Activated T-helper 17 cell treated with anti-CD3 and anti-CD28 coated beads, Interleukin-2, amount 50 U/mL, for 72 hours (primary cell): ENCODE measurements around the gene DNAJC6. TPM values are rescaled to one million over a fixed set of nuclear protein-coding genes. Genes with fewer than 3 reads are reported as not detected.

Experiments used
- ATAC-seq: fragments of 150-1000 bp; cut with Tn5 transposase; replicated peaks from 2 replicates; pipeline ENCODE4 v1.10.0; 2021; ENCODE audit warnings: mild to moderate bottlenecking, moderate library complexity
- H3K27ac Mint-ChIP-seq: one replicate; pipeline ENCODE4 v1.8.0; 2022; ENCODE audit warnings: mixed read lengths
- H3K27me3 Mint-ChIP-seq: one replicate; pipeline ENCODE4 v1.8.0; 2022; ENCODE audit warnings: mixed read lengths
- H3K36me3 Mint-ChIP-seq: one replicate; pipeline ENCODE4 v1.8.0; 2022; ENCODE audit warnings: low read depth, mild to moderate bottlenecking, mixed read lengths
- H3K4me1 Mint-ChIP-seq: one replicate; pipeline ENCODE4 v1.8.0; 2022; ENCODE audit warnings: mixed read lengths
- H3K4me3 Mint-ChIP-seq: one replicate; pipeline ENCODE4 v1.8.0; 2022; ENCODE audit warnings: mild to moderate bottlenecking, mixed read lengths
- H3K9me3 Mint-ChIP-seq: one replicate; pipeline ENCODE4 v1.8.0; 2022; ENCODE audit warnings: mixed read lengths
- total RNA-seq, 2 donors: library from RNA; stranded (reverse); gene quantifications; one replicate each; pipeline ENCODE4 v1.2.3, GENCODE V29; 2022

Gene DNAJC6
- total RNA-seq, 2 donors from 2014 or later: 6.0 to 10.4 TPM

DNA sequence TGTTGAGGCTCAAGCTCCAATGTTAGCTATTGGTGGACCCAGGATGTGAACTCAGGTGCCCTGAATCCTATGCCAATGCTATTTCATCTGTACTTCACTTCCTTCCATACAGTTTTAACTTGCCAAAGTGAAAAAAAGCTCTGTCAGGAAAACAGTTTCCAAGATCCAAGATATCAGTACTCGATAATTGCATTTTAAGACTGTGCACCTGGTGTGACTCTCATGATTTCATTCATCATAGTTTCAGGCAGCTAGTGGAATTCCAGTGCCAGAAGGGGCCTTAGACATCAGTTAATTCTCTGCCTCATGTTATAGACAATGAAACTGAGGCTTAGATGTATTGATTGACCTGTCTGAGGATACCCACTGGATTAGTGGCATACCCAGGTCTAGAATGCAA, 84.6 kb downstream of the DNAJC6 start:
- no peaks in the 10 kb centered on the region for H3K9me3 Mint-ChIP-seq
- peaks cover 6% of the 10 kb centered on the region for H3K36me3 Mint-ChIP-seq
- H3K27ac Mint-ChIP-seq: peak overlapping the region; percentile 89
- no peak for ATAC-seq
- peaks cover 48% of the 10 kb centered on the region for H3K4me1 Mint-ChIP-seq
- H3K27me3 Mint-ChIP-seq: no peaks in the 10 kb centered on the region
- peak overlapping the region; percentile 71 for H3K4me3 Mint-ChIP-seq

DNA sequence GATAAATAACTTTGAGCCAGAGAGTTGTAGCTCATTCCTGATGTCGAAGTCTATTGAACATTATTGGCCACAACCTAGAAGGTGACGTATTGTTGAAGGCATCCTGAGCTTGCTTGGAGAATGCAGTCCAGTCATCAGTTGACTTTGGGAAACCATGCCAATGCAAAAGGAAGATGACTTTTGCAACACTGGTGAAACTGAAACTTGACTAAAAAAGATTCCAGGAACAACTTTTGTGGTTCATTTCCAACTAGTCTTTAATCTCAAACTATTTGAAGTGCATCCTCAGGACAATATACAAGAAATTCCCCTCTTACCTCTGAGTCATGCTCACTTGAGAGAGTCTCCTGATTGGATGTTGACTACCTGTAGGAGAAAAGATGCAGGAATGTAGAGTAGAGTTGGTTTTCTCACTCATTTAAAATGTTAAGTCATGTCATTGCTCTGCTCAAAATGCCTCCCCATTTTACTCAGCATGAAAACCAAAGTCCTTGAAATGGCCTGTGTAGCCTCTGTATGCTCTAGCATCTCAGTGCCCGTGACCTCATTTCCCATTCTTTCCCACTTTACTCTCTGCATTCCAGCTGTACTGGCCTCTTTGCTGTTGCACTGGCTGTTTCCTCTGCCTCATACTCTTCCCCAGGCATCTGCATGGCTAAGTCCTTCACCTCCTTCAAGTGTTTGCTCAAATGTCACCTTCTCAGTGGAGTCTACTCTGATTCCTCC, 86.7 kb downstream of the DNAJC6 start:
- no peaks in the 10 kb centered on the region for H3K27me3 Mint-ChIP-seq
- peaks cover 6% of the 10 kb centered on the region for H3K36me3 Mint-ChIP-seq
- H3K4me3 Mint-ChIP-seq: peak overlapping the region; percentile 23
- peak overlapping the region; percentile 66 for H3K27ac Mint-ChIP-seq
- no peaks in the 10 kb centered on the region for H3K9me3 Mint-ChIP-seq
- ATAC-seq: peak; percentile 66
- H3K4me1 Mint-ChIP-seq: peaks cover 40% of the 10 kb centered on the region

DNA sequence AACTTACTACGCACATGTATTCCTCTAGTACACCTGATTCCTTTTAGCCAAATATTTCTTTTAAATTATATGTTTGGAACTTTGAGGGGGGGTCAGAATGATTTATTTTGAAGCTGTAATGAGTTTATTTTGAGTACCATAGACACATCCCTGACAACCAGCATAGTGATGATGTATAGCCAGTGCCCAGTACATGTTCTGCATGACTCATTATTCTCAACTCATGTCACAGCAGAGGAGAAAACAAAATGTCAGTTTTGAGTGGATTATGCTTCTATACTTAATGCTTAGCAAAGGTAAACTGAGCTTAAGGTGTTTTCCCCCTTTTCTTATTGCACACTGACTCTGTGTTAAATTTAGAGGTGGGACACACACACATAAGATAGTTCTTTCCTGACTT, 88.7 kb downstream of the DNAJC6 start:
- H3K9me3 Mint-ChIP-seq: no peaks in the 10 kb centered on the region
- peaks cover 6% of the 10 kb centered on the region for H3K36me3 Mint-ChIP-seq
- peak overlapping the region; percentile 10 for H3K4me3 Mint-ChIP-seq
- H3K4me1 Mint-ChIP-seq: peaks cover 40% of the 10 kb centered on the region
- H3K27ac Mint-ChIP-seq: peak overlapping the region; percentile 66
- peak; percentile 53 for ATAC-seq
- no peaks in the 10 kb centered on the region for H3K27me3 Mint-ChIP-seq

DNA sequence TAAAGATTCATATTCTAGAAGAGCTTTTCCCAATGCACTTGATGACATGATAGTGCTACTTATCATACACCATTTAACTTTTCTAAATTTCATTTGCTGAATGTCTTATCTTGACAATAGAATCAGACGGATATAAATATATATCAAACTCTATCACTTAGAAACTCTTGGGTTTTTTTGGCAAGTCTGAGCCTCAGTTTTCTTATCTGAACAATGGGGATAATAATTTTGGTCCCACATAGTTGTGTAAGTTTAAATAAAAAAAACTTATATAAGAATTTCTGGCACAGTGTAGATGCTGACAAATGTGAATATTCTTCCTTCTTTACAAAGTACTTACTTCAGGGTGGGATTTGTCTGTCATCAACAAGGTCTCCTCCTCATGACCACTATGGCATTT, 89.7 kb downstream of the DNAJC6 start:
- Mint-ChIP-seq H3K9me3 (no peaks in the 10 kb centered on the region), H3K27me3 (no peaks in the 10 kb centered on the region), H3K4me3 (no peak overlapping the region), H3K27ac (no peak overlapping the region), H3K4me1 (peaks cover 34% of the 10 kb centered on the region), H3K36me3 (peaks cover 6% of the 10 kb centered on the region)
- no peak for ATAC-seq

DNA sequence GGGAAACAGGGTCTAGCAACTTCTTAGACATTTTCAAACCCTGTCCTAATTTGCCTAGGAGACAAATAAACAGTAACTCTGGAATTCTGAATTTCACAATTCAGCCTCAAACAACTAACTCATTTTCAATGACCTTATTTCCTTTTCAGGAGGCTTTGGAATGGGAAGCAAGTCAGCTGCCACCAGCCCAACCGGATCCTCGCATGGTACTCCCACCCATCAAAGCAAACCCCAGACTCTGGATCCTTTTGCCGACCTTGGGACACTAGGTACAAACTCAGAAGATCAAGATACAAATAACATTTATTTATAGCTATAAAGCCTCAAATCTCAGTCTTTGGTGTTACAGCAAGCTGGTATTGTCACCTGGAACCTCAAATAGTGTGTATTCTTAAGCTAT, 92.3 kb downstream of the DNAJC6 start:
- Mint-ChIP-seq H3K4me1 (peaks cover 18% of the 10 kb centered on the region), H3K36me3 (peaks cover 6% of the 10 kb centered on the region), H3K4me3 (no peak overlapping the region), H3K27ac (no peak overlapping the region), H3K9me3 (no peaks in the 10 kb centered on the region), H3K27me3 (no peaks in the 10 kb centered on the region)
- ATAC-seq: no peak

DNA sequence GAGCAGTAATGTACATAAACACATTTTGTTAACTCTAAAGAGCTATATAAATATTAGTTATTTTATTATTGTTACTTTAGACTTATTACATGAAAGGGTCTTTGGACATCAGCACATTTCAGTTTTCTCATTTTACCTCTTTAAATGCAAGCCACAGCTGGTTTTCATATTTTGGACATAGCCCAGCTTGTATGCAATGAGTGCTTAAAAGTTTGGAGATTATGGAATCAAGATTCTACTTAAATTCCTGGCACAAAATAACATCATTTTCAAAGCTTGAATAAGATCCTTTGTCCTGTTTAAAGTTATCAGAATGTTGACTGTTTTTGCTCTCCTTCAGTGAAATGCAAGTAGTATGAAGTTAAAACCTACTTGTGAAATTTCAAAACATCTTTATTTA, 95.6 kb downstream of the DNAJC6 start:
- no peak overlapping the region for H3K27ac Mint-ChIP-seq
- H3K4me1 Mint-ChIP-seq: no peaks in the 10 kb centered on the region
- no peaks in the 10 kb centered on the region for H3K9me3 Mint-ChIP-seq
- H3K27me3 Mint-ChIP-seq: no peaks in the 10 kb centered on the region
- H3K4me3 Mint-ChIP-seq: no peak overlapping the region
- no peaks in the 10 kb centered on the region for H3K36me3 Mint-ChIP-seq
- no peak for ATAC-seq

DNA sequence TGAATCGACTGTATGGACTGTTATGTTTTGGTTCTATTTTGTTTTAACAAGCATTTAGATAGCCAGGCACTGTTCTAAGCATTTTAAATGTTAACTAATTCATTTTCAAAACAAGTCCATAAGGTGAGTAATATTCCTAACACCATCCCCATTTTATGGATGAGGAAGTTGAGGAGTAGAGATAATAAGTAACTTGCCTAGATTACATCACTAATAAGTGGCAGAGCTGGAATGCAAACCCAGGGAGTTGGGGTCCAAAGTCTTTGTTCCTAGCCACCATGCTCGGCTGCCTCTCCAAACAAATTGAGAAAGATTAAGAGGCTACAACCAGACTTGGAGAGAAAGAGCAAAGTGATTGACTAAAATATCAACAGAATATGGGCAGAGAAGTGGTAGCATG, 98.5 kb downstream of the DNAJC6 start:
- H3K9me3 Mint-ChIP-seq: no peaks in the 10 kb centered on the region
- H3K4me3 Mint-ChIP-seq: no peak overlapping the region
- ATAC-seq: no peak
- H3K27me3 Mint-ChIP-seq: no peaks in the 10 kb centered on the region
- no peaks in the 10 kb centered on the region for H3K36me3 Mint-ChIP-seq
- no peak overlapping the region for H3K27ac Mint-ChIP-seq
- H3K4me1 Mint-ChIP-seq: no peaks in the 10 kb centered on the region

DNA sequence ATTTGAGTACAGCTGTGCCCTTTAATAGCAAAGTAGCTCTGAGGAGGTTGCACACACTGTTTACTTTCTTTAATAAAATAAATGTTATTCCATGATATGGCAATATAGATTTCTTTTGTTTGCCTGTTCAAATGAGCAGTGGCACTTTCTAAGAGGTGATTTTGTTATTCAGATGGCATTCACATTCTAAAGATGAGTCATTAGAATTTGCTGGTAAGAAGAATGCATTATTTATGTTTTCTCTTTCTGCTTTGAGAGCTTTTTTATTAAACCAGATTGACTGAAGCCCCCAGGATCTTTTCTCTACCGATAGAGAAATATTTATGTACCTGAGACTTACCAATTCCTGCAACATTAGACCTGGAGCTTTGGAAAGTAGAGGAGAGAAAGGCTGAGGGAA, 100.0 kb downstream of the DNAJC6 start:
- ATAC-seq: no peak
- H3K4me3 Mint-ChIP-seq: no peak overlapping the region
- no peaks in the 10 kb centered on the region for H3K36me3 Mint-ChIP-seq
- no peaks in the 10 kb centered on the region for H3K4me1 Mint-ChIP-seq
- no peaks in the 10 kb centered on the region for H3K27me3 Mint-ChIP-seq
- H3K27ac Mint-ChIP-seq: no peak overlapping the region
- H3K9me3 Mint-ChIP-seq: no peaks in the 10 kb centered on the region

DNA sequence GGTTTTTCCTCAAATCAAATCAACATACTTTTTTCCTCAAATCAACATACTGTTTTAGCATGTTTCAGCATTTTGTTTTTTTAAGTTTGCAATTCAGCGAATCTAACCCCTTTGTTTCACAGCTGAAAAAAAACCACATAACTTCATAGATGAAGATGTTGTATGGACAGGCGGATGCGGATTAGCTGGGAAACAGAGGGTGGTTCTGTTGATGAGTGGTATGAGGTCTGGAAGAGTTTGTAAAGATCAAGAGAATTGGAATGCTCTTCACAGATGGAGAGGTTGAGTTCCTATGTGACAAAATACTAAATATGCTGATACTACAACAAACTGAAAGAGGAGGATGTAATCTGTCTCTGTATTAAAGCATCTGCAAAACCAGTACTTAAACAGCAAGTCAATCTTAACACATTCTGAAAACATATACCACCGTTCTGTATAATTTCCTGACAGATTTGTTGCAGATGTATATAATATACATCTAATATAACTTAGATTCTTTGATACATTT, 100.5 kb downstream of the DNAJC6 start:
- Mint-ChIP-seq H3K27me3 (no peaks in the 10 kb centered on the region), H3K4me1 (no peaks in the 10 kb centered on the region), H3K36me3 (no peaks in the 10 kb centered on the region), H3K9me3 (no peaks in the 10 kb centered on the region), H3K4me3 (no peak overlapping the region), H3K27ac (no peak overlapping the region)
- ATAC-seq: no peak

DNA sequence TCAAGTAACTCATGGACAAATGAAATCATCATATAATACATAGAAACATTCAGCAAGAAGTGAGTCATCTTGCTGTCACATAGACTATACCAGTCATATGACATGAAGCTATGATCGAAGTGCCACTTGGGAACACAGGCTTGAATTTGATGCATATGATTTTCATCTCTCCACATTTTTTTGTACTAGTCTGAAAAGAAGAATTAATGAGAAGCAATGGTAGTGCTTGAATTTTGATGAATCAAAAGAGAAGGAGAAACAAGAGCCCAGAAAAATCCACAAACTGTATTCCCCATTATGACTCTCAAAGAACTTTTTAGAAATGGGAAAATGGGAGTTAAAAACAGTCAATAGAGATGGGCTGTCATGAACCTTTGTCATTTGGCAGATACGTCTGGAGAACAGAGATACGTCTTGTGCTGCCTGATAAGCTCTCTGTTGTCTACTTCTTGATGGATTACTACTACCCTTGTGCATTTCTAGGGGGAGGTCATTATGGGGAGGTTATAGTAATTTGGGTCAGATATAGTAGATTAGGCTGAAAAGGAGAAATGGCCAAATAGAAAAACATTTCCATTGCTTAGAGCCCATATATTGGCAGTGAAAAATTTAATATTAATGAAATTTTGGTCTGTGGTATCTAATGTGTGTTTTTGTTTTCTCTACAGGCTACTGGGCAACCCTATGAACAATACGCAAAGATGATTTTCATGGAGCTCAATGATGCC, 103.1 kb downstream of the DNAJC6 start:
- Mint-ChIP-seq H3K4me3 (no peak overlapping the region), H3K27ac (no peak overlapping the region), H3K27me3 (no peaks in the 10 kb centered on the region), H3K9me3 (no peaks in the 10 kb centered on the region), H3K4me1 (no peaks in the 10 kb centered on the region), H3K36me3 (no peaks in the 10 kb centered on the region)
- ATAC-seq: peak; percentile 91

DNA sequence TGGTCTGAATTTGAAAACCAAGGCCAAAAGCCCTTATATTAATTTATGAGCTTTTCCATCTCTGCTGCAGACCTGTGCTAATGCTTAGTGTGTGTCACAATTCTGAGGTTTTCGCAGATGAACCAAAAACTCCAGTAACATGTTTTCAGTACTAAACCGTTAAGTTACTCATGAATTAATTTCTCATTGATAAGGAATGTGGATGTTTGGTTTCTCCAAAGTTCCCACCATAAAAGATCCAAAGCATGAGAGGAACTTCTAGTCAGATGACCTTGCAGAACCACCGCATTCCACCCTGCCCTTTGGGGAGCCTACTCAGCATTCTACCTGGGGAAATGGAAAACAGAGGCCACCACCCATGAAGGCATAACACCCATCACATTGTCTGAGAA, 103.6 kb downstream of the DNAJC6 start:
- Mint-ChIP-seq H3K9me3 (no peaks in the 10 kb centered on the region), H3K4me3 (no peak overlapping the region), H3K27me3 (no peaks in the 10 kb centered on the region), H3K27ac (no peak overlapping the region), H3K4me1 (no peaks in the 10 kb centered on the region), H3K36me3 (no peaks in the 10 kb centered on the region)
- ATAC-seq: no peak

DNA sequence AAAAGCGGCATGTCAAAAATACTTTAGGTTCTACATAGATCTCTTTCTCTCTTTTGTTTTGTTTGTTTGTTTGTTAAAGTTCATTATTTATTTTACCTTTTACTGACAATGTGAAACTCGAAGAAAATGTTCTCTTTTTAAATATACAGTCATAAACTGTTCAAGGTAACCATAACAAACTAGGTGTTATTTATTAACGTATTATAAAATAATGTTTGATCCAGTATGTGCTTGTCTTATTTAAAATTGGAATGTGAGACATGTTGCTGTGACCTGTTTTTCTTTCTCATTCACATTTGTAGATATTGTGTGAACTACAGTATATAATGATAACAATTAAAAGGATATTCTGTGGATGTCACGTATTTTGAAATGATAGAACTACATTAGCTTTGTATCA, 105.2 kb downstream of the DNAJC6 start:
- H3K9me3 Mint-ChIP-seq: no peaks in the 10 kb centered on the region
- peaks cover 7% of the 10 kb centered on the region for H3K4me1 Mint-ChIP-seq
- no peak overlapping the region for H3K4me3 Mint-ChIP-seq
- ATAC-seq: no peak
- H3K27ac Mint-ChIP-seq: no peak overlapping the region
- no peaks in the 10 kb centered on the region for H3K27me3 Mint-ChIP-seq
- H3K36me3 Mint-ChIP-seq: no peaks in the 10 kb centered on the region

DNA sequence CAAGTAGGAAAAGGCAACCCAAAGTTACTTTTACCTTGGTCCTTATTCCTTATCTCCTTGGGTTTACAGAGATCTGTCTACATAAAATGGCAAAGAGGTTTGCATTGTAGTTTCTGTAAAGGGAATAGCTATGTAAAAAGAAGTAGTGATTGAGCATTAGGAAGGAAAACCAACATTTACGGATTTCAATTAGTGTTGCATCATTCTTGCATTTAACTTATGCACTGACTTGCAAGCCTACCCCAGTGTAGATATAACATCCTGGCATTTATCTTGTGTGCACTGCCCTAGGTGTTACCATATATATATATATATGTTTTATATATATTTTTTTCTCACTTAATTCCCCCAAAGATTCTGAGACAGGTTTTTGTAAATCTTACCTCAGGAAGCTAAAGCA, 107.4 kb downstream of the DNAJC6 start:
- peaks cover 12% of the 10 kb centered on the region for H3K4me1 Mint-ChIP-seq
- H3K9me3 Mint-ChIP-seq: no peaks in the 10 kb centered on the region
- no peaks in the 10 kb centered on the region for H3K27me3 Mint-ChIP-seq
- no peak for ATAC-seq
- H3K27ac Mint-ChIP-seq: no peak overlapping the region
- no peaks in the 10 kb centered on the region for H3K36me3 Mint-ChIP-seq
- H3K4me3 Mint-ChIP-seq: no peak overlapping the region

DNA sequence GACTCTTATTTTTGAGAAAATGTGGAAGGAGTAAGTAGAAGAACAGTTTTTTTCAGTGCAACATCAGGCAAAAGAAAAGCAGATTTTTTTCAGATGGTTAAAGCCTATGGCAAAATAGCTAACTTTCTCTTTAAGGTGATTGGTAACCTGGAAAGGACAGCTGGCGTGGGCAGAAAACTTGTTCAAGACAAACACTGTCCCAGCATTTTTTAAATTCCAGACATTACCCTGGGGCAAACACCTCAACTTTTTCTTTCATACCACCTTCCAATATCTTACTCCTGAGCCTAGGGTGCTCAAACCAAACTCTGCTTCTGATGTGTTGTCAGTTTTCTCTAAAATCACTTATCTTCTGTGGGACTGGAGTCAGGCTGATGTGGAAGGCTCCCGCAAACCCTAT, 108.4 kb downstream of the DNAJC6 start:
- Mint-ChIP-seq H3K4me3 (no peak overlapping the region), H3K9me3 (no peaks in the 10 kb centered on the region), H3K36me3 (no peaks in the 10 kb centered on the region), H3K4me1 (peaks cover 12% of the 10 kb centered on the region), H3K27ac (no peak overlapping the region), H3K27me3 (no peaks in the 10 kb centered on the region)
- ATAC-seq: no peak

DNA sequence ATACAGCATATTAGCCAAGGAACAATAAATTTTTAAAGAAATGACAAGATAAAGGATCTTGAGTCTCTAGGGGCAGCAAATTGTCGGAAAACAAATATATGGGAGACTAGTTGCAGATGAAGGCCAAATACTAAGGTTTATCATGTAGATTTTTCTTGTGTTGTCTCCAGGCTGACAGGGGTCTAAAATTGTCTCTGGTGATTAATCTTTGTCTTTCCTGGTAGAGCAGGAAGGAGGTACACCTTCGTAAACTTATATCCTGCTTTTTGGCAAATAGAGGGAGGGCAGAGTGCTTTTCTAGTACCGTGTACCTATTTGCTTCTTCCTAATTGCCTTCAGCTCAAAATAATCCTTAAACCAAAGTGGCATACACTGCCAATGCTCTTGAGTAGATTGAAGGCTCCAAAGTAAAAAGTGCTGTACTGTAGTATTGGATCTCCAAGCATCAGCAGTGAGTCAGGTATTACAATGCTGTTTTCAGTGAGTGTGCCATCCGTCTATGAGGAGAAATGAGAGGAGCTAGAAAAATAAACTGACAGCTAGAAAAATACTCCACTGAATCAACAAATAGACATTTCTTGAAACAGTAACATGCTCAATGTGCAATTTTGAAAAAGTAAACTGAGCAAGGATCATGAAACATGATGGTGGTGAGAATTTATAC, 109.3 kb downstream of the DNAJC6 start:
- no peak for ATAC-seq
- H3K9me3 Mint-ChIP-seq: no peaks in the 10 kb centered on the region
- no peaks in the 10 kb centered on the region for H3K36me3 Mint-ChIP-seq
- H3K27me3 Mint-ChIP-seq: no peaks in the 10 kb centered on the region
- no peak overlapping the region for H3K4me3 Mint-ChIP-seq
- no peak overlapping the region for H3K27ac Mint-ChIP-seq
- H3K4me1 Mint-ChIP-seq: peaks cover 12% of the 10 kb centered on the region
